GM12875 (cell line): ENCODE results near the gene CADM2.

Experiments
- H3K4me3 ChIP-seq: one replicate; pipeline ENCODE4 v1.5.1; 2011; ENCODE audit warnings: low read depth, low read length, control low read depth
- CTCF ChIP-seq: IDR thresholded peaks from 2 replicates; pipeline ENCODE4 v1.5.1; 2011; ENCODE audit warnings: low read depth, mild to moderate bottlenecking, control low read depth, inconsistent platforms, low read length, moderate library complexity, borderline replicate concordance; ENCODE audit not compliant: insufficient read depth

CADM2 gene

DNA sequence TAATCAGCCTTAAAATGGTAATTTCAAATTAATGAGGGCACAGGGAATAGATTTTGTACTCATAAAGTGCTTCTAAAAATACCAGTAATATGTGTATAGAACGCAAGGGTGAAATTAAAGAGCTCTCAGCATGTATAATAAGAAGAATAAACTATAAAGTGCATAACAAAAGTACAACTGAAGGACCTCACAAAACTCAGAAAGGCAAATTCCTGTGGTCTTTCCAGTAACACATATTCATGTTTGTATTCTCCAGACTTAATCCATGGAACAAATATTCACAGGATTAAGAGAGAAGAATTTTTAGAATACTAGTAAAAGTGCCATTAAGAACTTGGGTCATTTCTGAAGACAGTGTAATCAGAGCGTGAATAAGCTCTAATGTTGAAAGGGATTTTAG lies 646.3 kb downstream of the CADM2 start:
- TF ChIP-seq CTCF: no peak
- no peak overlapping the region for H3K4me3 ChIP-seq

DNA sequence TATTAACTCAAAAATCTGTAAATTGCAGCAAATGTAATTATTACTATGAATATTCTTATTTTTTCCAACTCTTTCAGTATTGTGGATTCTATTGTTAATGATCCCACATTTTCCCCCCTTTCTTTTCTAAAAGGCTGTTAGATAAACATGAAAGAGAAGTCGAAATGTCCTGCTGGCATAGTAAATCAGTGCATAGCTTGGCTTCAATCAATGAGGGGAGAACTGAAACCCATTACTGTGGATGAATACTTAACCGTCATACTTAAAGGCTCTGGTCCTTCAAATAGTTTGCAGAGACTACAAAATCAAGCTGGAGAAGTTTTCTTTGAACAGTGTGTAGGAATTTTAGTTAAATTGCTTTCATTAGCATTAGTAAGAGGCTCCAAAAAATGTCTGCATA lies 667.9 kb downstream of the CADM2 start:
- no peak for TF ChIP-seq CTCF
- H3K4me3 ChIP-seq: no peak overlapping the region

GRCh38 chr3:85627932-85628331 lies 669.1 kb downstream of the CADM2 start:
- no peak for TF ChIP-seq CTCF

GRCh38 chr3:85631070-85631469 lies 672.3 kb downstream of the CADM2 start:
- H3K4me3 ChIP-seq: no peak overlapping the region
- no peak for TF ChIP-seq CTCF

More at GRCh38 chr3:85627932-85628331, 669.1 kb downstream of the CADM2 start:
- H3K4me3 ChIP-seq: no peak overlapping the region

DNA sequence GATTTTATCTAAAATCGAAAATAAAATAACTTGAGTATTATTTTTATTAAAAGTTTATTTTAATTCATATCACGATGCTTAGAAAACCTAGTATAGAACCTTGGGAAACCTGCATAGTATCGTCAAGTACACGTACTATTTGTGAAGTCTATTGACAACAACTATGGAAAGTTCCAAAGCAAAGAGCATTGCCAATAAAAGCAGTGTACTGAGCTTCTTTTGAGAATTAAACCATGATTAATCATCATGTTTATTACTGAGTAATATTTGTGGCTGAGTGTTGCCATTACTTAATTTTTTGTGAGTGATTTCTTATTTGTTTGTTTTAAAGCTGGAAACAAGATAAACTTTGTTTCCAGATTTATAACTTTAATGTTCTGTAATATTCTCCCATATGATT lies 674.1 kb downstream of the CADM2 start:
- H3K4me3 ChIP-seq: no peak overlapping the region
- TF ChIP-seq CTCF: no peak

DNA sequence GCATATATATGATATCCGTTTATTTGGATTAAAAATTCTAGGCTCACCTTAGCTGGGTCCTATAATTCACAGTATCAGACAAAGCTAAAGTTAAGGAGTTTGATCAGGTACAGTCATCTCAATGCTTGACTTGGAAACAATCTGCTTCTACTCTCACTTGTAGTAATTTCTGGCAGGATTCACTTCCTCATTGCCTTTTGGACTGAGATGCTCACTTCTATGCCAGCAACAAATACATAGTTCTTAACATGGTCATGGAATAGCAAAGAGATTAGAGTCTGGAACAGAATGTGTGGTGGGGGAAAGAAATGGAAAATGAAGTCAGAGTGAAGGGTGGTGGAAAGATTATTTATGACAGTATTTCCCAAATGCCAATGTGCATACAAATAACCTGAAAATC lies 693.6 kb downstream of the CADM2 start:
- TF ChIP-seq CTCF: no peak
- no peak overlapping the region for H3K4me3 ChIP-seq

DNA sequence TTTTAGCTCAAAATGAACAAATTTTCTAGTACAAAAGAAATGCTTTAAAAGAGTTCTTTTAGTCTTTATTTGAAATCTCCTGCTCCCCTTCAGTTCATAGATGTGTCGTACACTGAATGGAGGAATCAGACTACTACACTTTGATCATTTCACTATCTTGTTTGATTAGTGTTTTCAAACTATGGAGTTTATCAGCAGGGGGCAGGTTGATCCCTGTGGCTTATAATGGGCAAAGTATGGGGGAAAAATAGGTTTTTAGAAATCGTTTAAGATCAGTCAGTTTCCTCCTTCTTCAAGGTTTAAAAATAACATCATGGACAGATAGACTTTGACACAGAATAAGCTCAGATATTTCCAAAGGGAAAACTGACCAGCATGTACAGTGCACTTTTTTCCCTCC lies 701.7 kb downstream of the CADM2 start:
- no peak for TF ChIP-seq CTCF
- H3K4me3 ChIP-seq: no peak overlapping the region
